ENCODE data around the gene RAX2. TPM values are rescaled to one million over a fixed set of nuclear protein-coding genes. Genes with fewer than 3 reads are reported as not detected.

The RAX2 gene
- total and polyA plus RNA-seq, 2 of the 8 experiments (the other 6 are each of a cell fraction or from before 2014, with no cell fraction given) = 0.08 TPM; not detected in 1

GRCh38 chr19:3750211-3750610 lies 21.8 kb downstream of the RAX2 start (continued):
- no peak for TF ChIP-seq GTF2F1 (IDR thresholded peaks at IDR 0.05; ENCODE audit: borderline replicate concordance, low read depth, low read length)
- no peak for TF ChIP-seq POLR2A (IDR thresholded peaks at IDR 0.05; ENCODE audit: control extremely low read depth in 1 of 2, low read depth in 2 of 2, low read length in 2 of 2)
- no peak for TF ChIP-seq JUND (IDR thresholded peaks at IDR 0.05; ENCODE audit: low read length)
- no peak for TF ChIP-seq RAD21 (IDR thresholded peaks at IDR 0.05 in 1 of 2, conservative IDR thresholded peaks at IDR 0.05 in 1 of 2; ENCODE audit: low read depth in 2 of 2, low read length in 2 of 2)
- no peak for TF ChIP-seq CHD2 (IDR thresholded peaks at IDR 0.05; ENCODE audit: low read length)
- no peak for TF ChIP-seq CTBP2 (IDR thresholded peaks at IDR 0.05; ENCODE audit: borderline replicate concordance, insufficient read depth, insufficient read length, low read length)
- no peak for TF ChIP-seq TAF1 (IDR thresholded peaks at IDR 0.05; ENCODE audit: low read depth, low read length)
- no peak for TF ChIP-seq BACH1 (IDR thresholded peaks at IDR 0.05; ENCODE audit: low read length)
